ENCODE measurements around the gene PHETA1.

DNA sequence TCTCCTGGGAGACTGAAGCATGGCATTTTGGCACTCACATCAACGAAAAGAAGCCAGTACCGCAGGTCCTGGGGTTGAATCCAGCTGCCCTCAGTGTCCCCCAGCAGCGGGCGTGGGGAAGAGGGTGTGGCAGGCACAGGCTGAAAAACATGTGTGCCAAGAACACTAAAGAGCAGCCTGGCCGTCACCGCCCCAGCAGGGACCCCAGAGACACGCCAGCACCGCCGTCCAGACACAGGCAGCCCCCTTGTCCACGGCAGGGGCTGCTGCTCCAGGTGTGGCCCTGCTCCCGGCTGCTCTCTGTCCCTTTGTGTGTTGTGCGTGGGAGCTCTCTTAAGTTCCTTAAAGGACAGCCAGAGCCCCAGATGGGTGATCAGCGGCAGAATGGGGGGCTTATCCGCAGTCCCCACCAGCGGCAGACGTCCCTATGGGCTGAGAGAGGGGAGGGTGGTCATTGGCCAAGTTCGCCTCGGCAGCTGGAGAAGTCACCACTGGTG lies 556 bp downstream of the PHETA1 start:
- TF ChIP-seq POLR2A (IDR thresholded peaks at IDR 0.05; ENCODE audit: low read depth, low read length), result no peak
- TF ChIP-seq TAF1 (IDR thresholded peaks at IDR 0.05; ENCODE audit: borderline replicate concordance, low read depth, low read length), result no peak
